ENCODE data around the gene CADM2.

DNA sequence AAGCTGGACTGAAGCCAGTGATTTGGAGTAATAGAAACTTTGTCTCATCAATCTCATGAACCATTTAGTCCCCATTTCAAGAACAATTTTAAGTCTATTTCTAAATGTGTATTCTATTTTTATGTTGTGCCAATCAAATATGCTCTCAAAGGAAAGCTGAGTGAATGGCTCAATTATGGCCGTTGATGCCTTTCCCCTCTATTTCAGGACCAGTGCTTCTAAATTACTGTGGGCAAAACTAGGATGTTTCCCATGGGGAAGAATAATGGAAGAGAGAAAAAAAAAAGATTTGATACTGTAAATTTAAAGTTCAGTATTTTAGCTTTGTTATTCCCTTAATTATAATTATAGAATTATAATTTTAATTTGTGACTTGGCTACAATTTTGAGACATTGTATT, 110.1 kb downstream of the CADM2 start:
- TF ChIP-seq, protein P1, sequence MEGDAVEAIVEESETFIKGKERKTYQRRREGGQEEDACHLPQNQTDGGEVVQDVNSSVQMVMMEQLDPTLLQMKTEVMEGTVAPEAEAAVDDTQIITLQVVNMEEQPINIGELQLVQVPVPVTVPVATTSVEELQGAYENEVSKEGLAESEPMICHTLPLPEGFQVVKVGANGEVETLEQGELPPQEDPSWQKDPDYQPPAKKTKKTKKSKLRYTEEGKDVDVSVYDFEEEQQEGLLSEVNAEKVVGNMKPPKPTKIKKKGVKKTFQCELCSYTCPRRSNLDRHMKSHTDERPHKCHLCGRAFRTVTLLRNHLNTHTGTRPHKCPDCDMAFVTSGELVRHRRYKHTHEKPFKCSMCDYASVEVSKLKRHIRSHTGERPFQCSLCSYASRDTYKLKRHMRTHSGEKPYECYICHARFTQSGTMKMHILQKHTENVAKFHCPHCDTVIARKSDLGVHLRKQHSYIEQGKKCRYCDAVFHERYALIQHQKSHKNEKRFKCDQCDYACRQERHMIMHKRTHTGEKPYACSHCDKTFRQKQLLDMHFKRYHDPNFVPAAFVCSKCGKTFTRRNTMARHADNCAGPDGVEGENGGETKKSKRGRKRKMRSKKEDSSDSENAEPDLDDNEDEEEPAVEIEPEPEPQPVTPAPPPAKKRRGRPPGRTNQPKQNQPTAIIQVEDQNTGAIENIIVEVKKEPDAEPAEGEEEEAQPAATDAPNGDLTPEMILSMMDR (IDR thresholded peaks at IDR 0.05): no peak
- TF ChIP-seq POLR2AphosphoS5 (IDR thresholded peaks at IDR 0.05) (no peak), POLR2A (IDR thresholded peaks at IDR 0.05; ENCODE audit: low read depth) (no peak)
